ENCODE data around the gene SH3RF3.

DNA sequence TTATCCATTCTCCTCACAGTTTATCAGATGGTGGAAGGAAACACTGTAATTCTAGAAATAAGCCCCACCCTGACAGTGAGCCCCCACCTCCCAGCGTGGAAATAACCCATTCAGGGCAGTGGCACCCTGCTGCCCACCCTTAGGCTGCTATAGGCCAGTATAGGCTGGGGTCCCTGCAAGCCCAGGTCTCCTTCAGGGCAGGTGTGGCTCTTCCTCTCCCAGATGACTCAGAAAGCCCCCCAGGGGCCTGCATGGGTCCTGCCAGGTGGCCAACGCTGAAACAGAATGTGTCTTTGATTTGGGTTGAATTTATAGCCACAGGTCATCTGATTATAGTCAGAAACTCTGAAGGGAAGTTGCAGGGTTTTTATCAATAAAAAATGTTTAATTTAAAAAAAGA, 136.4 kb downstream of the SH3RF3 start:
- TF ChIP-seq REST (IDR thresholded peaks at IDR 0.05; ENCODE audit: insufficient read depth in 1 of 2, low read depth in 2 of 2, low read length in 2 of 2) (no peak), SIN3A (IDR thresholded peaks at IDR 0.05; ENCODE audit: borderline replicate concordance, insufficient read depth, low read length) (no peak), POLR2AphosphoS5 (IDR thresholded peaks at IDR 0.05; ENCODE audit: low read depth, low read length) (no peak)
